ENCODE measurements around the gene ZNF397.

DNA sequence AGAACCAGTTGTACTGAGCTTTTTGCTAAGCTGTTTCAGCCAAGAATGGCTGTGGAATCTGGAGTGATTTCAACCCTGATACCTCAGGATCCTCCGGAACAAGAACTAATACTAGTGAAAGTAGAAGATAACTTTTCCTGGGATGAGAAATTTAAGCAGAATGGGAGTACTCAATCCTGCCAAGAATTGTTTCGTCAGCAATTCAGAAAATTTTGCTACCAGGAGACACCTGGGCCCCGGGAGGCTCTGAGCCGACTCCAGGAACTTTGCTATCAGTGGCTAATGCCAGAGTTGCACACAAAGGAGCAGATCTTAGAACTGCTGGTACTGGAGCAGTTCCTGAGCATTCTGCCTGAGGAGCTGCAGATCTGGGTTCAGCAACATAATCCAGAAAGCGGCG lies 1.6 kb downstream of the ZNF397 start:
- TF ChIP-seq CTCF (conservative IDR thresholded peaks at IDR 0.05) (no peak), ZFX (IDR thresholded peaks at IDR 0.05) (no peak)

Measured in C4-2B (cell line).